ENCODE measurements around the gene PCBP3.
"Not testable (repeated sequence)": the region's sequence is repeated elsewhere in the genome, so short reads cannot be mapped to it uniquely, and the experiment has no call there.

DNA sequence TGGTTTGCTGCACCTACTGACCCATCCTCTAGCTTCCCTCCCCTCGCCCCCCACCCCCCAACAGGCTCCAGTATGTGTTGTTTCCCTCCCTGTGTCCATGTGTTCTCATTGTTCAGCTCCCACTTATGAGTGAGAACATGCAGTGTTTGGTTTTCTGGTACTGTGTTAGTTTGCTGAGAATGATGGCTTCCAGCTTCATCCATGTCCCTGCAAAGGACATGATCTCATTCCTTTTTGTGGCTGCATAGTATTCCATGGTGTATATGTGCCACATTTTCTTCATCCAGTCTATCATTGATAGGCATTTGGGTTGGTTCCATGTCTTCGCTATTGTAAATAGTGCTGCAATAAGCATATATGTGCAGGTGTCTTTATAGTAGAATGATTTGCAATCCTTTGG lies 17.4 kb upstream of the PCBP3 start:
- not testable (repeated sequence) for TF ChIP-seq CTCF, POLR2A (IDR thresholded peaks at IDR 0.05)

All from lower leg skin (tissue), 3 donors.